Osteocyte (in vitro differentiated cells): Measurements from ENCODE around the gene GRM7. TPM values are rescaled to one million over a fixed set of nuclear protein-coding genes. Genes with fewer than 3 reads are reported as not detected.

ENCODE experiments used
- DNase-seq: peaks from one replicate; pipeline ENCODE4 v3.0.0; 2021; ENCODE audit warnings: mixed read lengths; ENCODE audit not compliant: unreplicated experiment; ENCODE audit errors: extremely low spot score
- H3K27ac Mint-ChIP-seq: one replicate; pipeline ENCODE4 v1.8.0; 2021; ENCODE audit warnings: mild to moderate bottlenecking, mixed read lengths; ENCODE audit not compliant: unreplicated experiment
- H3K27me3 Mint-ChIP-seq: one replicate; pipeline ENCODE4 v1.8.0; 2021; ENCODE audit warnings: mixed read lengths; ENCODE audit not compliant: unreplicated experiment
- H3K36me3 Mint-ChIP-seq: one replicate; pipeline ENCODE4 v1.8.0; 2021; ENCODE audit warnings: mixed read lengths; ENCODE audit not compliant: unreplicated experiment
- H3K4me1 Mint-ChIP-seq: one replicate; pipeline ENCODE4 v1.8.0; 2021; ENCODE audit warnings: mixed read lengths; ENCODE audit not compliant: unreplicated experiment
- H3K4me3 Mint-ChIP-seq: one replicate; pipeline ENCODE4 v1.8.0; 2021; ENCODE audit warnings: mild to moderate bottlenecking, moderate library complexity, mixed read lengths; ENCODE audit not compliant: unreplicated experiment
- H3K9me3 Mint-ChIP-seq: one replicate; pipeline ENCODE4 v1.8.0; 2021; ENCODE audit warnings: mixed read lengths; ENCODE audit not compliant: unreplicated experiment
- CTCF ChIP-seq: fragments of 200-600 bp; sonication (generic); IDR thresholded peaks from 2 replicates; pipeline ENCODE4 v1.5.0; 2021; ENCODE audit warnings: antibody characterized with exemption, mild to moderate bottlenecking, moderate library complexity
- total RNA-seq: library from RNA; stranded (reverse); gene quantifications from 2 replicates; pipeline ENCODE4 v1.2.1, GENCODE V29; 2021

The GRM7 gene
- total RNA-seq, 1 donor from 2014 or later: not detected

DNA sequence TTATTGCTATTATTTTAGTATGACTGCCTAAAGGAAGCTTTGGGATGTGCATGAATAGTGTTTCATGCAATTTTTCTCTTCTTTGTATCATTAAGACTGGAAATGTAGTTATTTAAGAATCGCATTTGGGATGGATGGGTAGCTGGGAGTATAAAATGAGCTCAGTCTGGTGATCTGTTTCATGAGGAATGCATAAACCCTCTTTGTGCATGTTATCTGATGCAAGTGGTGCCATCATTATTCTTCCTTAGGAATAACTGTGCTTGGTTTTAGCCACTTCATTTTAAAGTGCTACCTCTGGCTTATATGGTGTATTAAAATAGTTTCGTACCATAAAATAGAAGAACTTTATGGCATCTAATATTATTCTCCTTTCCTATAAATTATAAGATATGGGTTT lies 535.6 kb downstream of the GRM7 start:
- no peak for DNase-seq
- no peak for TF ChIP-seq CTCF
- Mint-ChIP-seq H3K9me3 (no peaks in the 10 kb centered on the region), H3K27ac (no peak overlapping the region), H3K36me3 (no peaks in the 10 kb centered on the region), H3K4me3 (no peak overlapping the region), H3K4me1 (no peaks in the 10 kb centered on the region), H3K27me3 (no peaks in the 10 kb centered on the region)

- H3K27me3 Mint-ChIP-seq: no peaks in the 10 kb centered on the region
- H3K9me3 Mint-ChIP-seq: no peaks in the 10 kb centered on the region
- DNase-seq: no peak
- no peaks in the 10 kb centered on the region for H3K4me1 Mint-ChIP-seq
- no peak overlapping the region for H3K4me3 Mint-ChIP-seq
- TF ChIP-seq CTCF: no peak
- H3K36me3 Mint-ChIP-seq: no peaks in the 10 kb centered on the region
- no peak overlapping the region for H3K27ac Mint-ChIP-seq
These were observed 536.2 kb downstream of the GRM7 start for GRCh38 chr3:7397097-7397496.

- no peak for TF ChIP-seq CTCF
- Mint-ChIP-seq H3K36me3 (no peaks in the 10 kb centered on the region), H3K9me3 (no peaks in the 10 kb centered on the region), H3K27ac (no peak overlapping the region), H3K4me3 (no peak overlapping the region), H3K4me1 (no peaks in the 10 kb centered on the region), H3K27me3 (no peaks in the 10 kb centered on the region)
- DNase-seq: no peak
These were observed 539.4 kb downstream of the GRM7 start for GRCh38 chr3:7400360-7400759.

GRCh38 chr3:7401418-7401817 lies 540.5 kb downstream of the GRM7 start:
- no peaks in the 10 kb centered on the region for H3K9me3 Mint-ChIP-seq
- TF ChIP-seq CTCF: no peak
- no peaks in the 10 kb centered on the region for H3K27me3 Mint-ChIP-seq
- no peak for DNase-seq
- no peaks in the 10 kb centered on the region for H3K36me3 Mint-ChIP-seq
- H3K4me3 Mint-ChIP-seq: no peak overlapping the region
- H3K27ac Mint-ChIP-seq: no peak overlapping the region
- H3K4me1 Mint-ChIP-seq: no peaks in the 10 kb centered on the region

- Mint-ChIP-seq H3K27me3 (no peaks in the 10 kb centered on the region), H3K4me3 (no peak overlapping the region), H3K27ac (no peak overlapping the region), H3K9me3 (no peaks in the 10 kb centered on the region), H3K36me3 (no peaks in the 10 kb centered on the region), H3K4me1 (no peaks in the 10 kb centered on the region)
- TF ChIP-seq CTCF: no peak
- DNase-seq: no peak
These were observed 546.2 kb downstream of the GRM7 start for GRCh38 chr3:7407107-7407506.
